H1 (cell line): ENCODE measurements around the gene TCF4. TPM values are rescaled to one million over a fixed set of nuclear protein-coding genes. Genes with fewer than 3 reads are reported as not detected.

Experiments used
- CTCF ChIA-PET: fragments of 300-600 bp; sonication (Branson Sonifier 250); formaldehyde crosslinking; loops from one replicate; lab custom pipeline; 2021; ENCODE audit not compliant: partially characterized antibody; lab: Charles Lee
- POLR2A ChIA-PET: fragments of 300-600 bp; sonication (Branson Sonifier 250); formaldehyde crosslinking; loops from one replicate; lab custom pipeline; 2021; ENCODE audit warnings: inconsistent platforms; ENCODE audit not compliant: partially characterized antibody; lab: Charles Lee
- DNase-seq, 2 experiments: peaks; one replicate each; pipeline versions ENCODE4 v3.0.0 to v3.0.0-alpha.2; 2010 to 2022; ENCODE audit warnings: low spot score in 2 of 2, low read depth in 1 of 2, mixed read lengths in 1 of 2
- FAIRE-seq: peaks from 2 replicates; lab custom pipeline; 2011; peaks lifted over from hg19 to GRCh38; lab: Jason Lieb, UNC
- H2AFZ ChIP-seq: 2 replicates; pipeline ENCODE4 v1.8.1; 2012; ENCODE audit warnings: low read length, inconsistent platforms
- H2AK5ac ChIP-seq: 2 replicates; pipeline ENCODE4 v1.6.1; 2013; ENCODE audit warnings: low read depth, low read length
- H2BK120ac ChIP-seq: replicated peaks from 2 replicates; pipeline ENCODE3; 2013; ENCODE audit warnings: low read depth, low read length, inconsistent platforms
- H2BK12ac ChIP-seq: 2 replicates; pipeline ENCODE4 v1.6.1; 2013; ENCODE audit warnings: low read depth, low read length
- H2BK15ac ChIP-seq: 2 replicates; pipeline ENCODE4 v1.6.1; 2013; ENCODE audit warnings: low read length
- H2BK20ac ChIP-seq: 2 replicates; pipeline ENCODE4 v1.6.1; 2013; ENCODE audit warnings: low read length
- H2BK5ac ChIP-seq: 2 replicates; pipeline ENCODE4 v1.6.1; 2013; ENCODE audit warnings: low read depth, low read length
- H3K14ac ChIP-seq: 2 replicates; pipeline ENCODE4 v1.6.1; 2013; ENCODE audit warnings: inconsistent platforms; ENCODE audit not compliant: insufficient read length
- H3K18ac ChIP-seq: 2 replicates; pipeline ENCODE4 v1.6.1; 2013; ENCODE audit warnings: low read length; ENCODE audit errors: extremely low read depth
- H3K23ac ChIP-seq: 2 replicates; pipeline ENCODE4 v1.6.1; 2013; ENCODE audit warnings: inconsistent platforms; ENCODE audit not compliant: insufficient read length
- H3K23me2 ChIP-seq: 2 replicates; pipeline ENCODE4 v1.6.1; 2013; ENCODE audit warnings: low read depth, low read length
- H3K27ac ChIP-seq: 2 replicates; pipeline ENCODE4 v1.6.1; 2011; ENCODE audit warnings: low read depth, low read length, inconsistent platforms
- H3K27me3 ChIP-seq, 4 experiments: replicated peaks in 1 of 4; 1 replicate in 1 of 4; 2 replicates in 3 of 4; pipeline versions ENCODE4 v1.6.1 to v1.8.1; 2011 to 2013; ENCODE audit warnings: low read length in 3 of 4, mild to moderate bottlenecking in 3 of 4, inconsistent platforms in 2 of 4, mixed read lengths in 2 of 4, moderate library complexity in 1 of 4; ENCODE audit not compliant: control insufficient read depth in 3 of 4, insufficient read depth in 3 of 4; ENCODE audit errors: extremely low read depth in 1 of 4
- H3K36me3 ChIP-seq, 4 experiments: 2 replicates each; pipeline versions ENCODE4 v1.6.1 to v1.8.1; 2011 to 2013; ENCODE audit warnings: mild to moderate bottlenecking in 4 of 4, low read length in 3 of 4, moderate library complexity in 2 of 4, control low read depth in 1 of 4, inconsistent platforms in 1 of 4; ENCODE audit not compliant: insufficient read depth in 4 of 4, control insufficient read depth in 2 of 4
- H3K4ac ChIP-seq: replicated peaks from 2 replicates; pipeline ENCODE3; 2013; ENCODE audit warnings: low read length, low read depth, mixed read lengths, inconsistent platforms; ENCODE audit not compliant: insufficient read length
- H3K4me1 ChIP-seq, 4 experiments: replicated peaks in 1 of 4; 1 replicate in 1 of 4; 2 replicates in 3 of 4; pipeline versions ENCODE4 v1.6.1 to v1.8.1; 2011 to 2013; ENCODE audit warnings: low read length in 3 of 4, inconsistent platforms in 2 of 4, mixed read lengths in 1 of 4; ENCODE audit not compliant: insufficient read depth in 4 of 4, control insufficient read depth in 3 of 4
- H3K4me2 ChIP-seq, 2 experiments: 2 replicates each; pipeline versions ENCODE4 v1.6.1 to v1.8.1; 2011 to 2013; ENCODE audit warnings: low read depth in 2 of 2, low read length in 2 of 2, control low read depth in 1 of 2, inconsistent platforms in 1 of 2, mild to moderate bottlenecking in 1 of 2; ENCODE audit not compliant: insufficient read depth in 1 of 2
- H3K4me3 ChIP-seq, 4 experiments: fragments of 200-600, 300-600 bp in 1 of 4; sonication (generic), shearing (Covaris generic), sonication (Bioruptor Twin) in 1 of 4; 2 replicates each; pipeline versions ENCODE4 v1.5.1 to v1.8.1; 2011 to 2016; ENCODE audit warnings: low read length in 4 of 4, low read depth in 3 of 4, control low read depth in 2 of 4, inconsistent platforms in 2 of 4, mild to moderate bottlenecking in 2 of 4, mixed read lengths in 1 of 4, moderate library complexity in 1 of 4; ENCODE audit not compliant: insufficient read depth in 2 of 4; ENCODE audit errors: extremely low read depth in 1 of 4
- H3K56ac ChIP-seq: replicated peaks from 2 replicates; pipeline ENCODE3; 2013; ENCODE audit warnings: low read depth, mild to moderate bottlenecking, mixed read lengths, low read length, inconsistent platforms; ENCODE audit not compliant: insufficient read length
- H3K79me1 ChIP-seq: 2 replicates; pipeline ENCODE4 v1.6.1; 2013; ENCODE audit warnings: low read depth, low read length, control low read depth
- H3K79me2 ChIP-seq, 2 experiments: 2 replicates each; pipeline versions ENCODE4 v1.6.1 to v1.8.1; 2012 to 2013; ENCODE audit warnings: low read length in 2 of 2, mild to moderate bottlenecking in 2 of 2, inconsistent platforms in 1 of 2; ENCODE audit not compliant: insufficient read depth in 2 of 2, control insufficient read depth in 1 of 2
- H3K9ac ChIP-seq, 4 experiments: replicated peaks in 1 of 4; 1 replicate in 1 of 4; 2 replicates in 3 of 4; pipeline versions ENCODE4 v1.6.1 to v1.8.1; 2011 to 2013; ENCODE audit warnings: low read depth in 3 of 4, low read length in 3 of 4, control low read depth in 2 of 4, mild to moderate bottlenecking in 2 of 4, moderate library complexity in 2 of 4, inconsistent platforms in 1 of 4; ENCODE audit errors: extremely low read depth in 1 of 4
- H3K9me3 ChIP-seq, 2 experiments: 2 replicates each; pipeline versions ENCODE4 v1.6.1 to v1.8.1; 2012 to 2013; ENCODE audit warnings: mild to moderate bottlenecking in 2 of 2, moderate library complexity in 2 of 2, control low read depth in 1 of 2, inconsistent platforms in 1 of 2, low read depth in 1 of 2, low read length in 1 of 2, mixed read lengths in 1 of 2; ENCODE audit not compliant: insufficient read depth in 2 of 2
- H4K20me1 ChIP-seq, 2 experiments: replicated peaks in 1 of 2; 2 replicates each; pipeline versions ENCODE3 to v1.8.1; 2011 to 2013; ENCODE audit warnings: inconsistent platforms in 2 of 2, low read length in 2 of 2, mild to moderate bottlenecking in 1 of 2; ENCODE audit not compliant: insufficient read depth in 2 of 2, control insufficient read depth in 1 of 2
- H4K5ac ChIP-seq: 2 replicates; pipeline ENCODE4 v1.6.1; 2013; ENCODE audit warnings: low read length, low read depth, mixed read lengths, inconsistent platforms; ENCODE audit not compliant: insufficient read length
- H4K8ac ChIP-seq: 2 replicates; pipeline ENCODE4 v1.8.0; 2013; ENCODE audit warnings: mild to moderate bottlenecking, moderate library complexity, low read length, inconsistent platforms; ENCODE audit not compliant: insufficient read depth; ENCODE audit errors: extremely low read depth
- H4K91ac ChIP-seq: replicated peaks from 2 replicates; pipeline ENCODE3; 2013; ENCODE audit warnings: low read length, mixed read lengths, inconsistent platforms; ENCODE audit not compliant: insufficient read length
- ASH2L ChIP-seq: fragments of 200-600, 300-600 bp; sonication (generic); IDR thresholded peaks from one replicate; pipeline ENCODE4 v1.7.1; 2017; ENCODE audit warnings: low read length
- POLR2A ChIP-seq, 2 experiments: IDR thresholded peaks; 1 replicate in 1 of 2; 2 replicates in 1 of 2; pipeline ENCODE4 v1.6.1; 2011; ENCODE audit warnings: low read depth in 2 of 2, low read length in 2 of 2, mild to moderate bottlenecking in 2 of 2; ENCODE audit errors: control extremely low read depth in 1 of 2
- RNF2 ChIP-seq: fragments of 200-900, 300-1000 bp; sonication (generic); IDR thresholded peaks from 2 replicates; pipeline ENCODE4 v1.7.1; 2016; ENCODE audit warnings: borderline replicate concordance, low read depth, mild to moderate bottlenecking, antibody characterized with exemption, low read length; ENCODE audit not compliant: poor library complexity, severe bottlenecking; ENCODE audit errors: missing control alignments
- RXRA ChIP-seq: IDR thresholded peaks from 2 replicates; pipeline ENCODE4 v1.6.1; 2011; ENCODE audit warnings: low read depth, mild to moderate bottlenecking, low read length, moderate library complexity; ENCODE audit not compliant: insufficient read depth
- SP2 ChIP-seq: IDR thresholded peaks from 2 replicates; pipeline ENCODE4 v1.6.1; 2012; ENCODE audit warnings: mild to moderate bottlenecking, low read length, inconsistent platforms
- SUZ12 ChIP-seq: fragments of 200-600 bp; sonication (generic); IDR thresholded peaks from 2 replicates; pipeline ENCODE4 v1.6.1; 2012; ENCODE audit warnings: mild to moderate bottlenecking, inconsistent platforms, low read length, moderate library complexity, mixed read lengths
- YY1 ChIP-seq: IDR thresholded peaks from 2 replicates; pipeline ENCODE4 v1.6.1; 2011; ENCODE audit warnings: low read depth, mild to moderate bottlenecking, low read length
- WGBS, 2 experiments: shearing (Covaris generic) in 1 of 2; methylation state at CpG; one replicate each; pipeline versions ENCODE4 v1.1.6 to v1.1.7; 2013 to 2015; ENCODE audit warnings: low lambda C conversion rate in 2 of 2, mixed read lengths in 2 of 2, inconsistent platforms in 1 of 2, low coverage in 1 of 2, missing lambda C conversion rate in 1 of 2; ENCODE audit not compliant: insufficient replicate concordance in 2 of 2, insufficient coverage in 1 of 2, insufficient read length in 1 of 2; ENCODE audit errors: extremely low coverage in 1 of 2, missing lambda C conversion rate in 1 of 2; 5-methylcytosine and 5-hydroxymethylcytosine counted together
- polyA plus RNA-seq, 7 experiments: library from polyadenylated mRNA; depleted of rRNA in 3 of 7; stranded (reverse) in 5 of 7; unstranded in 2 of 7; fragments of >200 nt in 5 of 7; fragments of 200-250 nt in 2 of 7; gene quantifications; 1 replicate in 5 of 7; 2 replicates in 1 of 7; 4 replicates in 1 of 7; pipeline versions ENCODE4 v1.2.1 to v1.2.3, GENCODE V29; 2011 to 2013; ENCODE audit warnings: missing spikeins in 2 of 7, mixed read lengths in 2 of 7
- total RNA-seq: library from RNA; stranded (reverse); fragmentation: NEBNext Ultra II Directional; extraction: Animal tissue kit (Norgen Biotek cat#: 25700); gene quantifications from 2 replicates; pipeline ENCODE4 v1.2.1, GENCODE V29; 2021
- TF ChIP-seq, protein P1 (sequence below), 3 experiments: IDR thresholded peaks; 1 replicate in 2 of 3; 2 replicates in 1 of 3; pipeline versions ENCODE4 v1.5.1 to v1.6.1; 2011; ENCODE audit warnings: low read length in 3 of 3, mild to moderate bottlenecking in 3 of 3, inconsistent platforms in 2 of 3, low read depth in 1 of 3, moderate library complexity in 1 of 3; ENCODE audit not compliant: insufficient read depth in 1 of 3; ENCODE audit errors: control extremely low read depth in 1 of 3
- TF ChIP-seq, protein P2 (sequence below): IDR thresholded peaks from 2 replicates; pipeline ENCODE4 v1.6.1; 2011; ENCODE audit warnings: low read depth, mild to moderate bottlenecking, low read length; ENCODE audit not compliant: insufficient read depth
- TF ChIP-seq, protein P3 (sequence below): IDR thresholded peaks from 2 replicates; pipeline ENCODE4 v1.6.1; 2012; ENCODE audit warnings: inconsistent platforms

Gene TCF4
- total and polyA plus RNA-seq, 2 of the 8 experiments (the other 6 are each of a cell fraction or from before 2014, with no cell fraction given), result 59.3 to 118 TPM

DNA sequence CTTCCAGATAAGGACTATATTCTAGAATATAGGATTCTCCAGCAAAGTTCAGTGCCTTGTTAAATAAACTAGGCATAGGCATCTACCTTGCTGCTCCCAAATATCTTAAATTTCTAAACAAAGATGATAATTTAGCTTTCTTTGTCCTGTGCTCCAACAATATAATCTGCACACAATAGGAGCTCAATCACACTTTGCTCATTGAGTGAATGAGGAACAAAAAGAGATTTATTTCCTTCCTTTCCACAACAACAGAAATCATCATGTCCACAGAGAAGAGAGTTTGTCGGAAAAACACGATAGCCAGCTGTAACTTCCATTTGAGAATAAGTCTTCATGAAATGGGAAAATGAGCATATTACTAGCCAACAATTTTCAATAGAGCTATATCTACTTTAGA, 256.7 kb downstream of the TCF4 start:
- Histone ChIP-seq H3K14ac (no peak overlapping the region), H2AK5ac (no peak overlapping the region), H3K9ac (no peak overlapping the region), H3K27ac (no peak overlapping the region), H4K5ac (no peak overlapping the region), H3K36me3 (no peaks in the 10 kb centered on the region; a peak in 1 of 8 replicates), H2AFZ (no peak overlapping the region), H3K23ac (no peak overlapping the region), H3K79me2 (no peaks in the 10 kb centered on the region), H3K4me3 (no peak overlapping the region), H3K27me3 (peaks cover 0 to 1% (median 0%) of the 10 kb centered on the region in 4 experiments; a peak in 1 of 7 replicates), H4K91ac (no peak overlapping the region), H3K56ac (no peak overlapping the region), H3K23me2 (no peaks in the 10 kb centered on the region), H2BK15ac (no peak overlapping the region), H2BK120ac (no peak overlapping the region), H3K4me2 (no peak overlapping the region), H2BK5ac (no peak overlapping the region), H4K8ac (no peak overlapping the region), H4K20me1 (peaks cover 0 to 2% of the 10 kb centered on the region in 2 experiments), H3K4me1 (no peaks in the 10 kb centered on the region), H3K79me1 (no peaks in the 10 kb centered on the region), H3K18ac (no peak overlapping the region), H2BK20ac (no peak overlapping the region), H2BK12ac (no peak overlapping the region), H3K9me3 (no peaks in the 10 kb centered on the region), H3K4ac (no peak overlapping the region)
- ChIA-PET POLR2A (interaction anchor here (0.8 to 1.3 kb wide), 2 partner anchors 8 to 19 kb away, joined by 3 to 4 read pairs; no protein-coding TSS in a partner anchor), CTCF (interaction anchor here (1.0 to 2.3 kb wide), 4 partner anchors 10 to 96 kb away, joined by 3 to 8 read pairs (median 3); no protein-coding TSS in a partner anchor)
- DNase-seq, result no peak
- FAIRE-seq, result no peak
- WGBS, 2 experiments, result 100% methylated on average over 2 of the region's 2 CpGs; no CpG with 5 or more reads in 1 of the 2 experiments
- TF ChIP-seq, protein P1, sequence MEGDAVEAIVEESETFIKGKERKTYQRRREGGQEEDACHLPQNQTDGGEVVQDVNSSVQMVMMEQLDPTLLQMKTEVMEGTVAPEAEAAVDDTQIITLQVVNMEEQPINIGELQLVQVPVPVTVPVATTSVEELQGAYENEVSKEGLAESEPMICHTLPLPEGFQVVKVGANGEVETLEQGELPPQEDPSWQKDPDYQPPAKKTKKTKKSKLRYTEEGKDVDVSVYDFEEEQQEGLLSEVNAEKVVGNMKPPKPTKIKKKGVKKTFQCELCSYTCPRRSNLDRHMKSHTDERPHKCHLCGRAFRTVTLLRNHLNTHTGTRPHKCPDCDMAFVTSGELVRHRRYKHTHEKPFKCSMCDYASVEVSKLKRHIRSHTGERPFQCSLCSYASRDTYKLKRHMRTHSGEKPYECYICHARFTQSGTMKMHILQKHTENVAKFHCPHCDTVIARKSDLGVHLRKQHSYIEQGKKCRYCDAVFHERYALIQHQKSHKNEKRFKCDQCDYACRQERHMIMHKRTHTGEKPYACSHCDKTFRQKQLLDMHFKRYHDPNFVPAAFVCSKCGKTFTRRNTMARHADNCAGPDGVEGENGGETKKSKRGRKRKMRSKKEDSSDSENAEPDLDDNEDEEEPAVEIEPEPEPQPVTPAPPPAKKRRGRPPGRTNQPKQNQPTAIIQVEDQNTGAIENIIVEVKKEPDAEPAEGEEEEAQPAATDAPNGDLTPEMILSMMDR (IDR thresholded peaks at IDR 0.05; ENCODE audit: control extremely low read depth in 1 of 3, insufficient read depth in 1 of 3, low read depth in 1 of 3, low read length in 3 of 3), result no peak
- TF ChIP-seq ASH2L (no peak), RXRA (no peak), POLR2A (IDR thresholded peaks at IDR 0.05; ENCODE audit: control extremely low read depth in 1 of 2, low read depth in 2 of 2, low read length in 2 of 2) (no peak), YY1 (no peak), SUZ12 (no peak), RNF2 (no peak), SP2 (no peak)
- TF ChIP-seq, protein P2, sequence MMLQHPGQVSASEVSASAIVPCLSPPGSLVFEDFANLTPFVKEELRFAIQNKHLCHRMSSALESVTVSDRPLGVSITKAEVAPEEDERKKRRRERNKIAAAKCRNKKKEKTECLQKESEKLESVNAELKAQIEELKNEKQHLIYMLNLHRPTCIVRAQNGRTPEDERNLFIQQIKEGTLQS, result no peak
- TF ChIP-seq, protein P3, sequence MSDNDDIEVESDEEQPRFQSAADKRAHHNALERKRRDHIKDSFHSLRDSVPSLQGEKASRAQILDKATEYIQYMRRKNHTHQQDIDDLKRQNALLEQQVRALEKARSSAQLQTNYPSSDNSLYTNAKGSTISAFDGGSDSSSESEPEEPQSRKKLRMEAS, result no peak
